NCI-H1694 treated with DMSO at 0.1 percent for 48 hours (cell line): ENCODE results near the gene HSH2D.
A peak's percentile ranks its signal among the peaks of the same experiment; 100 is the strongest.
"Not testable (repeated sequence)": the region's sequence is repeated elsewhere in the genome, so short reads cannot be mapped to it uniquely, and the experiment has no call there.

Source experiments
- DNase-seq: peaks from one replicate; lab custom pipeline; 2025; lab: John Stamatoyannopoulos, UW

HSH2D gene

DNA sequence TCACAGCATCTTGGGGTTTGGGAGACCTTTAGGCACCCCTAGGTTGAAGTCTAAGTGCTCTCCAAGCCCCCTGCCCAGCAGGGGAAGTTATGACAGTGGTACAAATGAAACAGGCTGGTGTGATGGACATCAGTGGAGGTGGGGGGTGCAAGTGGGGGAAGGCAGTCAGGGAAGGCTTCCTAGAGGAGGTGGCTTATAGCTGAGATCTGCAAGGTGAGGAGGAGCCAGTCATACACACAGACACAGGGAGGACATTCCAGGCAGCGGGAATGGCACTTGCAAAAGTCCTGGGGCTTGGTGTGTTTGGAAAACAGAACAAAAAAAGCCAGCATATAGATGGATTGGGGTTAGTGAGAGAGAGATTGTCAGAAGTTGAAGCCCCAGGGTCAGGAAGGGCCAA, 11.6 kb downstream of the HSH2D start:
- DNase-seq: no peak

DNA sequence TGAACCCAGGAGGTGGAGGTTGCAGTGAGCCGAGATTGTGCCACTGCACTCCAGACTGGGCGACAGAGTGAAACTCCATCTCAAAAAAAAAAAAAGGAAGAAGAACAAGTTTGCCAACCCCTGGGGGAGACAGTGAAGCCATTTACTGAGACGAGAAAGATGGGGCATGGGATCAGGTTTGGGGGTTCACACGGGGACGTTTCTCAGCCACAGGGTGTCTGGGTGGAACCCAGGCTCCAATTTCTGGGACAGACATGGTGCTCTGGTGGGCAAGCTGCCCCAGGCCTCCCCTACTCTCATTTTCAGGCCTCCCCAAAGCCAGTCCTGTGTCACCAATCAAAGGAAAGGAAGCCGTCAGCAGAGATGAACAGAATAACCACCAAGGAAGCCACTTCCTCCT, 13.4 kb downstream of the HSH2D start:
- no peak for DNase-seq

DNA sequence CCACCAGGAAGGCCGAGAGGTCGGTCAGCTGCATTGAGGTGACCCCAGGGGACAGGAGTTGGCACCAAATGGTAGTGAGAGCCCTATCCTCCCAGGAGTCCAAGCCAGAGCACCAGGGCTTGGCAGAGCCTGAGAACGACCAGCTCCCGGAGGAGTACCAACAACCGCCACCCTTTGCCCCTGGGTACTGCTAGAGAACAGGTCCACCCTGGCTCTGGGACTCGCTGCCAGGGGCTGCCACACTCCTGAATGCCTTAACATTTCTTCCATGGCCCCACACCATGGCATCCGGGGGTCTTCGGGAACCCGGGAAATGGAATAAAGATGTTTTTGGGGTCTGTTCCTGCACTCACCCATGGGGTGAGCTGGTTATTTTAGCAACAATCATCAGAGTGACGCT, 14.1 kb downstream of the HSH2D start:
- DNase-seq: no peak

DNA sequence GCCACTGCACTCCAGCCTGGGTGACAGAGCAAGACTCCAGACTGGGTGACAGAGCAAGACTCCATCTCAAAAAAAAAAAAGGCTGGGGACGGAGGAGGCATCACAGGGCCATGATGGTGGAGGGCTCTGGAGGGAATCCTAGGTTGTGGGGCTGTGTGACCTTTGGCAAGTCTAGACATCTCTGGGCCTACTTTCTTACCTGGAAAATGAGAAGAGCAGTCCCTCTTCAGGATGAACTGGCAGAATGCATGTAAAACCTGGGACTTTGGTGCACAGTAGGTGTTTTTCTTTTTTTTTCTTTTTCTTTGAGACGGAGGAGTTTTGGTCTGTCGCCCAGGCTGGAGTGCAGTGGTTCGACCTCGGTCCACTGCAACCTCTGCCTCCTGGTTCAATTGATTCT, 16.2 kb downstream of the HSH2D start:
- DNase-seq: no peak

DNA sequence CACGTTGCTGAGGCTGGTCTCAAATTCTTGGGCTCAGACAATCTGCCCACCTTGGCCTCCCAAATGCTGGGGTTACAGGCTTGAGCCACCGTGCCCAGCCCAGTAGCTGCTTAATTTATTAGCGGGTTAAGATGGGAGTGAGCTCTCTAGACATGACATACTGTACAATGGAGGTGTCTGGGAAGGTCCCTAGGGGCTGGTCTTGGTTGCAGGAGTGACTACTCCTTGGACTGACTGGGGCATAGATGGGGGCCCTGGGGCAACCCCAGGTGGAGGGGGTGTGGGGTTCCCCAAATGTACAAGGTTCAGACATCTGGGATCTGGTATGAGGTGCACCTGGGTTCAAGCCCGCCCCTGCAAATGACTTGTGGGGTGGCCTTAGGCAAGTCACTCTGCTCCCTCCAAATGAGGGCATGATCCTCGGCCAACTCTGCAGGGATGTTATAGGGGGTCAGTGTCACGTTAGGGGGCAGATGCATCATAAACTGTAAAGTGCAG, 17.0 kb downstream of the HSH2D start:
- DNase-seq: no peak

DNA sequence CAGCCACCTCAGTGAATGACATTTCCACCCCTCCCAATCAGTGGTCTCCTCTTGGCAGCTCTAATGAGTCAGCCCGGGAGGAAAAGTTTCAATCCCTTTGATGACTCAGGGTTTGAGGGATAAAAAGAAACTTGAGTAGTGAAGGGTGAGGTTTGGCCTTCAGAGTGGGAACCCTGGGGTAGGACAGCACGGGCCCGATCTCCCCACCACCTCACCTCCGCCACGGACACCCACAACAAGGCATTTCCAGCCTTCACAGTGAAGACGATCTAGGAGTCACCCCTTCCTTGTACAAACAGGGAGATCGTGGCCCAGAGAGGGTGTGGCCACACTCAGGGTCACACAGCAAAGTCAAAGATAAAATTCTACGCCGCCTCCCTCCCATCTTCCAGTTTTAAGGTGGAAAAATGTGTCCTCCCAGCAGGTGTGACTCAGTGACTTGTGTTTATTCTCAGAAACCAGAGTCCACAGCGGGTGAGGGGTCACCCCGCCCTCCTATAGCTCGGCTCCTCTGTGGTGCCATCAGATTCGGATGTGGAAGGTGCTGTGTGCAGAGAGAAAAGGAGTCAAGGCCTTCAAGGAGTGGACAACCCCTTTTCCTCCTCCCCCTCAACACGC, 17.6 kb downstream of the HSH2D start:
- DNase-seq: no peak

DNA sequence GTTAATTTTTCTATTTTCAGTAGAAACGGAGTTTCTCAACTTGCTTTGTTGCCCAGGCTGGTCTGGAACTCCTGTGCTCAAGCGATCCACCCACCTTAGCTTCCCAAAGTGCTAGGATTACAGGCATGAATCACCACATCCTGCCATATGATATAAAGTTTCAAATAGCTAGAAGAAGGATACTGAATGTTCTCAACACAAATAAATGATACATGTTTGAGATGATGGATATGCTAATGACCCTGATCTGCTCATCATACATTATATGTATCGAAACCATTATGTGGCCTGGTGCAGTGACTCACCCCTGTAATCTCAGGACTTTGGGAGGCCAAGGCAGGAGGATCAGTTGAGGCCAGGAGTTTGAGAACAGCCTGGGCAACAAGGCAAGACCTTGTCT, 18.4 kb downstream of the HSH2D start:
- no peak for DNase-seq

DNA sequence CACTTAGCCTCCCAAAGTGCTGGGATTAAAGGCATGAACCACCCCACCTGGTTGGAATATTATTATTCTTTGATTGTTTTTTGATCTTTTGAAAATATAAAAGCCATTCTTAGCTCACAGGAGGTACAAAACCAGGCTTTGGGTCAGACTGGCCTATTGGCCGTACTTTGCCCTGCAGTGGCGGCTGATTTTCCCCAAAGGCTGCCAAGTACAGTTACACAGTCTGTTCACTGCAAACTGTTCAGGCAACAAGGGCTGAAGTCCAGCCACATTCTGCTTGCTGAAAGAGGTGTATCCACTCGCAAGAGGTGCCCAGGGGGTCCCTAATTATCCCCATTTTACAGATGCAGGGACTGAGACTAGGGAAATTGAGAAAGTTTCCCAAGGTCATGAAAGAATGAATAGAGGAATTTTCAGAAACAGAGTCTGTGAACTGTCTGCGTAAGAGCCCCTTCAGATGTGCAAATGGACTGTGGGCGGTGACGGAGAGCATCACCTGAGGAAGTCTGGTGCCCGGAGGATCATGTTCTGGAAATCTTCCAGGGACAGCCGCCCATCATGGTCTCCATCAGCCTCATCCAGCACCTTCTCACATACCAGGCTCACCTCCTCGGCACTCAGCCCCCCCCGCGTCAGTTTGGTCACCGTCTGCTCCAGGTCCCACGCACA, 20.9 kb downstream of the HSH2D start:
- DNase-seq: no peak

DNA sequence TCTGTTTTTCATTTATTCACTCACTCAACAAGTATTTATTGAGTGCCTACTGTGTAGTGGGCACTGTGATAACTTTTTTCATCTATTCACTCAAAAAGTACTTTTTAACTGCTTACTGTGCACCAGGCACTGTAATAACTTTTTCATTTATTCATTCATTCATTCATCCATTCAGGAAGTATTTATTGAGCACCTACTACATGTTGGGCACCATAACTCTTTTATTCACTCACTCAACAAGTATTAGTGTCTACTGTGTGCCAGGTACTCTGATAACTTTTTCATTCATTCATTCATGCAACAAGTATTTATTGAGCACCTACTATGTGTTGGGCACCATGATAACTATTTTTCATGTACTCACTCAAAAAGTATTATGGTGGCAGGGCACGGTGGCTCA, 22.9 kb downstream of the HSH2D start:
- DNase-seq: no peak

DNA sequence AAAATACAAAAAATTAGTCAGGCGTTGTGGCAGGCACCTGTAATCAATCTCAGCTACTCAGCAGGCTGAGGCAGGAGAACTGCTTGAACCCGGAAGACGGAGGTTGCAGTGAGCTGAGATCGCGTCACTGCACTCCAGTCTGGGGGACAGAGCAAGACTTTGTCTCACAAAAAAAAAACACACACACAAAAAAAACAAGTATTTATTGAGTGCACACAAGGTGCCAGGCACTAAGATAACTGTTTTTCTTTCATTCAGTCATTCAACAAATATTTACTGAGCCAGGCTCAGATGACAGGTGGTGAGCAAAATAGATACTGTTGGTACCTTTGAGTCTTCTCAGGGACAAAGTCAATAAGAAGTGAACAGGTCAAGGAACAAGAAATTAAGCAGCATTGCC, 23.6 kb downstream of the HSH2D start:
- DNase-seq: no peak

DNA sequence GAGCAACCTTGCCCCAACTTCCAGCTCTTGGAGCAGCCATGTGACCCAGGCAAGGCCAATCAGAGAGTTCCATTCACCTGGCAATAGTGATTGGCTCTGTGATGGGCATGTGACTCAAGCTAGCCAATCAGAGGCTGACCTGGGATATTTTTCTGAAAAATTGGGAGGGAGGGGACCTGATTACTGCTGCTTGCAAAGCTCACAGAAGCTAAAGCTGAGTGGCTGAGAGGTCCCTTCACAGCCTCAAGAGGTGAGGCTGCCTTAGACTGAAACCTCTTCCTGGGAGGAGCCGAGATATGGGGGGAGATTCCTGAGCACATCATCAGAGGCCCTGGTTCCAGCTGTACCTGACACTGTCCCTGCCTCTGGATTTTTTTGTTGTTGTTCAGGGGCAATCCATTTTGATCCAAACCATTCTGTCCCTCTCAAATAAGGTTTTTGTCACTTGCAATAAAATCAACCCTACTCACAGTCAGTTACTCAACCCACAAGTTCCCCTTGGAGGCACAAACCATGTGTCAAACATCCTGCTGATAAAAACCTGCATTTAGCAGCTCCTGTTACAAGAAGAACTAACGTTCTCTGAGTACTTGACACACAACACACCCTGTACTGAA, 25.1 kb downstream of the HSH2D start:
- no peak for DNase-seq

DNA sequence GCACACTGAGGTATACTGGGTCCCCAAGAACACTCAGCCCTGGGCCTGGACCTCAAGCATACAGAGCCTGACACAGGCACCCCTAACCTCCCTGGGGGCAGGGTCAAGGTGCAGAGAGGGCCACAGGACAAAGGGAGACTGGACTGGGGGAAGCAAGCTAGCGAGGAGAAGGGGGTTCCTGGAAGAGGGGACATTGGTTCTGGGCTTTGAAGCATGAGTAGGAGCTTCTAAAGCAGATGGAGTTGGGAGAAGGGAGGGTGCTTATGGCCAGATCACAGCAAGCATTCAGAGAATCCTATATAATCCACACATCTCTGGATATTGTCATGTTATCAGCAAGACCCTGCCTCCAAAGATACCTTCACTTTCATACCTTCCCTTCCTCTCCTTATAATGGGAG, 26.6 kb downstream of the HSH2D start:
- DNase-seq: no peak

DNA sequence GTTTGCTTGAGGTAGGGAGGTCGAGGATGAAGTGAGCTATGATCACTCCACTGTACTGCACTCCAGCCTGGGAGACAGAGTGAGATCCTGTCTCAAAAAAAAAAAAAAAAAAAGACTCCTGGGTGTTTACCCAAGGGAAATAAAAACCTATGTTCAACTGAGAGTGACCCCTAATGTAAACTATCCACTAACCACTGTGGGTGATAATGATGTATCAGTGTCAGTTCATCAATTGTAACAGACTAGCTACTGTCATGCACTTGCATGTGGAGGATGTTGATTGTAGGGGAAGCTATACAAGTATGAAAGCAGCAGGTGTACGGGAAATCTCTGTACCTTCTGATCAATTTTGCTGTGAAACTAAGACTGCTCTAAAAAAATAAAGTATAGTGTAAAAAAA, 32.5 kb downstream of the HSH2D start:
- DNase-seq: no peak

DNA sequence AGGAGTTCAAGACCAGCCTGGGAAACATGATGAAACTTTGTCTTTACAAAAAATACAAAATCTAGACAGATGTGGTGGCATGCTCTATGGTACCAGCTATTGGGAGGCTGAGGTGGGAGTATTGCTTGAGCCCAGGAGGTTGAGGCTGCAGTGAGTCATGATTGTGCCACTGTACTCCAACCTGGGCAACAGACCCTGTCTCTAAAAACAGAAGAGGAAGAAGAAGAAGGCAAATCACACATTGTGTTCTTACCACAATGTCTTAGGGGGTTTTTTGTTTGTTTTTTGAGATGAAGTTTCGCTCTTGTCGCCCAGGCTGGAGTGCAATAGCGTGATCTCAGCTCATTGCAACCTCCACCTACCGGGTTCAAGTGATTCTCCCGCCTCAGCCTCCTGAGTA, 35.4 kb downstream of the HSH2D start:
- not testable (repeated sequence) for DNase-seq

DNA sequence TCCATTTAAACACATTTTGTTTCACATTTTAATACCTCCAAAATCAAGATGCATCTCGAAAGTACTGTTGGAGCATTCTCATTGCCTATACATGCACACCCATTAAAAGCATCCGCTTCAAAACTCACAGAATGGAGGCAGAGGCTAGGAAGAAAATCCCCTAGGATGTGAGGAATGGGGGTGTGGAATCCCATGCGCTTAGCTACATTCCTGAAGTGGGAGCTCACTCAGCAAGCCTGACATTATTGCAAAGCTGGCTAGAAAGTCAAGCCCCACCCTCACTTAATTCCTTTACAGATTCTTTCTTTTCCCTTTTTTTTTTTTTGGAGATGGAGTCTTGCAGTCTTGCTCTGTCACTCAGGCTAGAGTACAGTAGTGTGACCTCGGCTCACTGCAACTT, 37.1 kb downstream of the HSH2D start:
- no peak for DNase-seq

DNA sequence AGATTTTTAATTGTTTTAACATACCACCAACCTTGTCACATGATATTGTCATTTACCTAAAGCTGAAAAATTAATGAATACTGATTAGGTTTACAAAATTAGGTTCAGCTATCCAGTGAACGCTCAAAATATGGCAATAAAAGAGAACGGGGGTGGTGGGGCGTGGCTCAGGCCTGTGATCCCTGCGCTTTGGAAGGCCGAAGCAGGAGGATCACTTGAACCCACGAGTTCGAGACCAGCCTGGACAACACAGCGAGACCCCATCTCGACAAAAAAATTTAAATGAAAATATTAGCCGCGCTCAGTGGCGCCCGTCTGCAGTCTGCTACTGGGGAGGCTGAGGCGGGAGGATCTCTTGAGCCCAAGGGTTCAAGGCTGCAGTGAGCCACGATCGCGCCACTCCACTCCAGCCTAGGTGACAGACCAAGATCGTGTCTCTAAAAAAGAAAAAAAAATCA, 41.2 kb downstream of the HSH2D start:
- DNase-seq: no peak

DNA sequence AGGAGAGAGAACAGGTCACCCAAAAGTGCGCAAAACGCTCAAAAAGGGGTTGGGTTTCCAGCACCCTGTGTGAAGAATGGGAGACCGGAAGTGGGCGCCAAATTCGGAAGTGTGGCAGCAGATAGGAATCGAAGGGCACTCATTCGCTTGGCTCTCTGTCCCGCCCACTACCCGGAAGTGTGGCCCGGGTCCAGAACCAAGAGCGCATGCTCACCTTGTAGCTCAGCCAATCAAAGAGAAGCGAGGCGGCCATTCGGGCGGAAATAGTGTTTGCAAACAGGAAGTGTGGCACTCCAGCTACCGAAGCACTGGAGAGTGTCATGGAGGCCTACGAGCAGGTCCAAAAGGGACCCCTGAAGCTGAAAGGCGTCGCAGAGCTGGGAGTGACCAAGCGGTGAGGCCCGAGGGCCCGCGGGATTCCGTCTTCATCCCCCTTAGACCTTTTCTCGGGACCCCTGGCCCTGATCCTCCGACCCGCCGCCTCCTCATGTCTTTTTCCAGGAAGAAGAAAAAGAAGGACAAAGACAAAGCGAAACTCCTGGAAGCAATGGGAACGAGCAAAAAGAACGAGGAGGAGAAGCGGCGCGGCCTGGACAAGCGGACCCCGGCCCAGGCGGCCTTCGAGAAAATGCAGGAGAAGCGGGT, 41.8 kb downstream of the HSH2D start, which contains the start of gene FAM32A:
Gene FAM32A, plus strand, starts transcription at position 288 of the 645 bp plus-strand sequence. Its CDS starts 33 bp downstream, at position 321.
- DNase-seq: peak; percentile 95

DNA sequence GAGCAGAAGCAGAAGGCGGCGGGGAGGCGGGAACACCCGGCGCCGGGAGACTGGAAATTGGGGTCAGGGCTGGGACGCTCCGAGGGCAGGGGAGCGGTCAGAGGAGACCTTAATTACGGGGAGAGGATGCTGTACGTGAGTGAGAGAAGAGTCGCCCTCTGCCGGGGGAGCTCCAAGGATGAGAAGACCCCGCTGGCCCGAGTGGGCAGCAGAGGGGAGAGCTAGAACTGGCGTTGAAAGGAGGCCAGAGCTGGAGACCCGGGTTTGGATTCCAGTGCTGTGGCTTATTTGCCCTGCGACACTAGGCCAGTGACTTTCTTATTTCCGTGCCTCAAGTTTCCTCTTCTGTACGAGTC, 42.3 kb downstream of the HSH2D start:
- DNase-seq: no peak

DNA sequence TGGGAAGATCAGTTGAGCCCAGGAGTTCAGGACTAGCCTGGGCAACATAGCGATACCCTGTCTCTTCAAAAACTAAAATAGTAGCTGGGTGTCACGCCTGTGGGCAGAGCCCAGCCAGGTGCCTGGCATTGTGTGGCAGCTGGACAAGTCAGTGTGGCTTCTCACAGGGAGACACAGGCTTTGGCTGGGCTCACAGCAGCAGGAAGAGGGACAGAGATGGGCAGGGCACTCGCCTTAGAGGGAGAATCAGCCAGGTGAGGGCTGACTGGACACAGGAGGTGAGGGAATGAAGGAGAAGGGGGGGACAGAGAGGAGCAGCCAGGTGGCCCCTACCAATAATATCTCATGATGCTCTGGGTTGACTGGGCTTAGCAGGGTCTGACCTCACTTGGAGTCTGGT, 45.0 kb downstream of the HSH2D start:
- DNase-seq: no peak

DNA sequence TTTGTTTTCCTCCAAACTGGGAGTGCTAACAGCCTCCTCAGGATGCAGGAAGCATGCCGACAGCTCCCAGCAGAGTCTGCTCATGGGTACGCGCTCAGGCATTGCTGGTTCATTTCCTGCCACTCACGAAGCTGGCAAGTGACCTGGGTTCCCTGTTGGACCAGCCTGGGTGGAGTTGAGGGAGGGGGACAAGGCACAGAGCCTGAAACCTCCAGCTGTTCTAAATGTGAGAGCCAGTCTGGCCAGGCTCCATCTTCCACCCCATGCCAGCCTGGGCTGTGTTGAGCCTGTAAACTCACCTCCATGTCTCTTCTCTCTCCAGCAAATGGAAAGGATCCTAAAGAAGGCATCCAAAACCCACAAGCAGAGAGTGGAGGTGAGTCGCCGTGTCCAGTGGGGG, 46.7 kb downstream of the HSH2D start:
- no peak for DNase-seq

DNA sequence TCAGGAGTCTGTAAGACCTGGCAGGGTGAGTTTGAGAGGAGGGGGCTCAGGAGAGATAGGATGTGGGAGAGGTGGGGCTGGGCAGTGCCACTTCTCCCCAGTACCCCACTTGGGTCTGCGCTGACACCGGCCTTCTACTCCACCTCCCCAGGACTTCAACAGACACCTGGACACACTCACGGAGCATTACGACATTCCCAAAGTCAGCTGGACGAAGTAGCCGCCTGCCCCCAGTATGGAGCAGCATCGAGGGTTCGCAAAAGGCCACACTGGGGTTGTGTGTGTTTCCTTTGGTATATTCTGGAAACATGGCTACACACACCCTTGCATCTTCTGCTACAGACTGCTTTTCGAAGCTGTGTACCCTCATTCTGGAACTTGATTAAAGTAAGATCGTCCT, 47.3 kb downstream of the HSH2D start:
- DNase-seq: no peak

DNA sequence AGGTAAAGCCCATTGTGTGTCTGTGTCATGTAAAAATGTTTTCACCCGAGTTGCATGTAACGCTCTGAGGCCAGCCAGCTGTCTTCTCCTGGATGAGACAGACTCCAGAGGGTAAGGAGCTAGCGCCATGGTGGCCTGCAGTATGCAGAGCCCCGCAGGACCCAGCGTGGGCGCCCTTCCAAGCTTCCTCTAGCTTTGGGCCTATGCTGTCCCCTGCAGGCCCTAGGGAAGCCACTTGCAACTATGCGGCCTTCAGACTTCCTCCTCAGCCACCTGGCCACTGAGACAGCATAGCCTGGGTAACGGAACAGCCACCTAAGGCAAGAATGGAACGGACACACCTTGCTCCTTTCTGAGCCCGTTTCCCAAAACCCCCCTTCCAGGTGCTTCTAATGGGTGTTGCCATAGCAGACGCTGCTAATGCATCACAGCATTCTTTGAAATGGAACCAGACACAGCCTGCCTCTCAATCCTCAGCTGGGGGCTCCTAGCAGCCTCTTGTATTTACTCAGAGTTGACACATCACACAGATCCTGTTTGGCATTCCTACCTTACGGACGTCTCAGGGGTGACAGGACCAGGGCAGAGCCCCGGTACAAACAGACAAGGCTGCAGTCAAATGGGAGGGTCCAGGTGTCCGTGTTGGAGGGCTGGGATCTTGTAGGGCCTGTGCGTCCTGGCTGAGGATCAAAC, 47.9 kb downstream of the HSH2D start:
- no peak for DNase-seq
